GM18502 (cell line): Measurements from ENCODE around the gene MPP3.

Source experiments
- ATAC-seq: cut with Tn5 transposase; IDR thresholded peaks from one replicate; pipeline ENCODE4 v1.9.1; 2021; ENCODE audit warnings: mild to moderate bottlenecking; ENCODE audit not compliant: unreplicated experiment, poor library complexity

Gene MPP3

GRCh38 chr17:43755389-43755875, 77.5 kb downstream of the MPP3 start:
- no peak for ATAC-seq

GRCh38 chr17:43754947-43755346, 78.0 kb downstream of the MPP3 start:
- ATAC-seq: no peak

GRCh38 chr17:43753493-43754129, 79.3 kb downstream of the MPP3 start:
- no peak for ATAC-seq
